HepG2 (cell line): ENCODE data around the gene LPAR4. TPM values are rescaled to one million over a fixed set of nuclear protein-coding genes. Genes with fewer than 3 reads are reported as not detected.

Experiments
- ATAC-seq: fragments of 200-7000 bp; cut with Tn5 transposase; 3 replicates; pipeline ENCODE4 v1.9.1; 2020; ENCODE audit warnings: mild to moderate bottlenecking, moderate library complexity
- BruUV-seq: library from RNA; stranded (reverse); fragments of 400-500 nt; replicated peaks from 2 replicates; lab custom pipeline; 2021; lab: Mats Ljungman, UMichigan
- CTCF ChIA-PET: fragments of 300-600 bp; formaldehyde crosslinking; extraction: SDS; loops from one replicate; lab custom pipeline; 2021; ENCODE audit warnings: low total read pairs, inconsistent platforms, low intra/inter-chr PET ratio; lab: Yijun Ruan, JAX
- POLR2A ChIA-PET: fragments of 350-600 bp; sonication (Branson Sonifier 250); formaldehyde crosslinking; loops from one replicate; lab custom pipeline; 2020; ENCODE audit warnings: antibody characterized with exemption, inconsistent platforms; lab: Yijun Ruan, JAX
- DNase-seq: peaks from one replicate; pipeline ENCODE4 v3.0.0-alpha.2; 2015; ENCODE audit warnings: low spot score
- FAIRE-seq: peaks from 3 replicates; lab custom pipeline; 2011; peaks lifted over from hg19 to GRCh38; lab: Jason Lieb, UNC
- H2AFZ ChIP-seq: one replicate; pipeline ENCODE4 v1.6.1; 2011; ENCODE audit warnings: low read length, inconsistent platforms
- H3K27ac ChIP-seq: fragments of 300-600 bp; 3 replicates; pipeline ENCODE4 v1.8.0; 2011; ENCODE audit warnings: mixed run types, mild to moderate bottlenecking, mixed read lengths, low read length, inconsistent platforms; ENCODE audit not compliant: insufficient read depth; ENCODE audit errors: extremely low read length
- H3K27me3 ChIP-seq, 2 experiments: fragments of 200-600 bp in 1 of 2; 2 replicates in 1 of 2; 3 replicates in 1 of 2; pipeline versions ENCODE4 v1.6.0 to v1.8.0; 2011; ENCODE audit warnings: low read length in 2 of 2, mild to moderate bottlenecking in 2 of 2, moderate library complexity in 2 of 2, inconsistent platforms in 1 of 2; ENCODE audit not compliant: insufficient read depth in 2 of 2, control insufficient read depth in 1 of 2
- H3K36me3 ChIP-seq, 2 experiments: fragments of 200-600 bp in 1 of 2; replicated peaks in 1 of 2; 2 replicates in 1 of 2; 3 replicates in 1 of 2; pipeline versions ENCODE4 v1.5.1 to v1.8.0; 2011; ENCODE audit warnings: low read length in 2 of 2, inconsistent platforms in 1 of 2; ENCODE audit not compliant: insufficient read depth in 2 of 2, control insufficient read depth in 1 of 2
- H3K4me1 ChIP-seq: 2 replicates; pipeline ENCODE4 v1.5.1; 2012; ENCODE audit warnings: low read length, inconsistent platforms; ENCODE audit not compliant: insufficient read depth
- H3K4me2 ChIP-seq: 2 replicates; pipeline ENCODE4 v1.6.0; 2011; ENCODE audit warnings: low read depth, low read length, inconsistent platforms
- H3K4me3 ChIP-seq, 3 experiments: fragments of 200-600 bp in 1 of 3; sonication (generic), shearing (Covaris generic) in 1 of 3; replicated peaks in 1 of 3; 2 replicates each; pipeline ENCODE4 v1.5.1; 2011 to 2016; ENCODE audit warnings: low read length in 3 of 3, inconsistent platforms in 2 of 3, low read depth in 2 of 3, mild to moderate bottlenecking in 2 of 3, control low read depth in 1 of 3, mixed read lengths in 1 of 3; ENCODE audit not compliant: insufficient read depth in 1 of 3
- H3K79me2 ChIP-seq: one replicate; pipeline ENCODE4 v1.6.1; 2011; ENCODE audit warnings: low read length, inconsistent platforms; ENCODE audit not compliant: insufficient read depth
- H3K9ac ChIP-seq: 2 replicates; pipeline ENCODE4 v1.6.0; 2011; ENCODE audit warnings: mild to moderate bottlenecking, low read depth, low read length, inconsistent platforms; ENCODE audit not compliant: insufficient read depth
- H3K9me3 ChIP-seq: 2 replicates; pipeline ENCODE4 v1.5.1; 2012; ENCODE audit warnings: mild to moderate bottlenecking, low read length
- H4K20me1 ChIP-seq: 2 replicates; pipeline ENCODE4 v1.6.0; 2011; ENCODE audit warnings: inconsistent platforms, mild to moderate bottlenecking, low read length, moderate library complexity; ENCODE audit not compliant: insufficient read depth
- AGO2 ChIP-seq: fragments of 200-400 bp; formaldehyde crosslinking; optimal IDR thresholded peaks from 2 replicates; pipeline ENCODE3; 2017; ENCODE audit warnings: mild to moderate bottlenecking, low read depth, low read length, moderate library complexity
- GTF2F1 ChIP-seq: fragments of 150-350 bp; IDR thresholded peaks from 2 replicates; pipeline ENCODE4 v1.6.1; 2014; ENCODE audit warnings: low read length
- NBN ChIP-seq: fragments of 450-650 bp; conservative IDR thresholded peaks from 2 replicates; pipeline ENCODE4 v1.6.1; 2017
- PHF5A ChIP-seq: IDR thresholded peaks from one replicate; pipeline ENCODE4 v1.6.1; 2018; ENCODE audit warnings: low read depth, missing genetic modification reagents; ENCODE audit not compliant: unreplicated experiment
- RARG ChIP-seq: sonication (generic); formaldehyde crosslinking; IDR thresholded peaks from 2 replicates; pipeline ENCODE4 v1.4.0; 2020; ENCODE audit warnings: low read depth, mild to moderate bottlenecking, missing genetic modification reagents
- SNAPC2 ChIP-seq: sonication (generic); formaldehyde crosslinking; IDR thresholded peaks from 2 replicates; pipeline ENCODE4 v1.8.1; 2022; ENCODE audit warnings: mild to moderate bottlenecking, missing genetic modification reagents
- ZBTB20 ChIP-seq: sonication (generic); formaldehyde crosslinking; IDR thresholded peaks from 2 replicates; pipeline ENCODE4 v1.8.1; 2023; ENCODE audit warnings: missing genetic modification reagents, low read depth, mild to moderate bottlenecking, borderline replicate concordance
- ZBTB38 ChIP-seq: sonication (generic); formaldehyde crosslinking; IDR thresholded peaks from 2 replicates; pipeline ENCODE4 v1.5.1; 2020; ENCODE audit warnings: mild to moderate bottlenecking, missing genetic modification reagents
- ZNF3 ChIP-seq: IDR thresholded peaks from 2 replicates; pipeline ENCODE4 v1.7.0; 2017; ENCODE audit warnings: inconsistent platforms
- ZNF614 ChIP-seq: IDR thresholded peaks from 2 replicates; pipeline ENCODE4 v1.6.1; 2018; ENCODE audit warnings: missing biosample characterization, missing genetic modification reagents, inconsistent platforms, borderline replicate concordance
- ZNF619 ChIP-seq: sonication (generic); formaldehyde crosslinking; IDR thresholded peaks from 2 replicates; pipeline ENCODE4 v1.4.0; 2020; ENCODE audit warnings: mild to moderate bottlenecking, missing genetic modification reagents
- ZNF660 ChIP-seq: sonication (generic); formaldehyde crosslinking; IDR thresholded peaks from 2 replicates; pipeline ENCODE4 v1.5.1; 2020; ENCODE audit warnings: mild to moderate bottlenecking, low read depth, missing genetic modification reagents, borderline replicate concordance
- ZNF761 ChIP-seq: sonication (generic); formaldehyde crosslinking; conservative IDR thresholded peaks from 2 replicates; pipeline ENCODE4 v1.4.0; 2020; ENCODE audit warnings: mild to moderate bottlenecking, missing genetic modification reagents
- ZNF816 ChIP-seq: sonication (generic); formaldehyde crosslinking; IDR thresholded peaks from 2 replicates; pipeline ENCODE4 v1.8.0; 2022; ENCODE audit warnings: missing genetic modification reagents, mild to moderate bottlenecking, borderline replicate concordance
- ZNF878 ChIP-seq: sonication (generic); formaldehyde crosslinking; IDR thresholded peaks from 2 replicates; pipeline ENCODE4 v1.8.1; 2023; ENCODE audit warnings: mild to moderate bottlenecking, missing genetic modification reagents, moderate library complexity
- WGBS: methylation state at CpG from one replicate; pipeline ENCODE4 v1.1.6; 2017; ENCODE audit warnings: low lambda C conversion rate; 5-methylcytosine and 5-hydroxymethylcytosine counted together
- in situ Hi-C: cut with HindIII; loops from 2 replicates; pipeline ENCODE4 v1.10.0; 2017; ENCODE audit warnings: low pct_unique_long_range_greater_than_20kb; ENCODE audit not compliant: extremely low pct_ligation_motif_present
- intact Hi-C: fragments of 100-400 bp; cut with micrococcal nuclease; formaldehyde crosslinking; loops from one replicate; pipeline ENCODE4 v1.10.0; 2022; ENCODE audit not compliant: unreplicated experiment
- polyA plus RNA-seq, 8 experiments: library from polyadenylated mRNA; depleted of rRNA in 3 of 8; stranded (reverse) in 7 of 8; unstranded in 1 of 8; fragments of >200 nt; fragmentation: Illumina TruSeq in 4 of 8; extraction: Trizol in 4 of 8; gene quantifications; 2 replicates each; pipeline versions ENCODE4 v1.2.1 to v1.2.3, GENCODE V29; 2011 to 2016; ENCODE audit warnings: low read depth in 4 of 8, missing spikeins in 1 of 8, mixed read lengths in 1 of 8; ENCODE audit not compliant: insufficient read depth in 1 of 8
- total RNA-seq, 5 experiments: library from RNA; depleted of rRNA; stranded (reverse); fragments of >200 nt; fragmentation: Illumina TruSeq; extraction: Trizol; gene quantifications; 2 replicates each; pipeline ENCODE4 v1.2.3, GENCODE V29; 2016; ENCODE audit warnings: low read depth in 1 of 5
- TF ChIP-seq, protein P1 (sequence below): sonication (generic); formaldehyde crosslinking; conservative IDR thresholded peaks from 2 replicates; pipeline ENCODE4 v1.4.0; 2020; ENCODE audit warnings: mild to moderate bottlenecking, missing genetic modification reagents, moderate library complexity
- TF ChIP-seq, protein P2 (sequence below): sonication (generic); formaldehyde crosslinking; IDR thresholded peaks from 2 replicates; pipeline ENCODE4 v1.4.0; 2020; ENCODE audit warnings: low read depth, mild to moderate bottlenecking, missing genetic modification reagents
- TF ChIP-seq, protein P3 (sequence below): sonication (generic); formaldehyde crosslinking; IDR thresholded peaks from 2 replicates; pipeline ENCODE4 v1.4.0; 2020; ENCODE audit warnings: missing genetic modification reagents

The LPAR4 gene
- total and polyA plus RNA-seq, 2 of the 13 experiments (the other 11 are each of a cell fraction or from before 2014, with no cell fraction given): not detected

DNA sequence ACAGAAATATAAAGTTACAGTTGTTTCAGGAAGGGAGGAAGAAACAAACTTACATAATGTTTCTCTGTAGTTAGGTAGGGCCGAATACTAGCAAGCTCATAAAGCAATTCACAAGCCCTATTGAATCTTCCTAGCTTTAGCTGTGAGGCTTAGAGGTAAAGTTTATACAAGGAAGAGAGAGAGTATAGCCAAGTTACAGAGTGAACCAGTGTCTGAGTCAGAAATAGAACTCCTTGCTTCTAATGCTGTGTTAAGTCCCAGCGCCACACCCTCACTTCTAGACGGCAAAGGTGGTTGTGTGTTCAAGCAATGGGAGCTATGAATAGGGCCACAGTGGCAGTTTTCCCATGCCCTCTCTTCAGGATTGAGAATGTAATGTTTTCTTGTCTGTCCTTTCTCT lies 6.1 kb downstream of the LPAR4 start (continued):
- TF ChIP-seq, protein P1, sequence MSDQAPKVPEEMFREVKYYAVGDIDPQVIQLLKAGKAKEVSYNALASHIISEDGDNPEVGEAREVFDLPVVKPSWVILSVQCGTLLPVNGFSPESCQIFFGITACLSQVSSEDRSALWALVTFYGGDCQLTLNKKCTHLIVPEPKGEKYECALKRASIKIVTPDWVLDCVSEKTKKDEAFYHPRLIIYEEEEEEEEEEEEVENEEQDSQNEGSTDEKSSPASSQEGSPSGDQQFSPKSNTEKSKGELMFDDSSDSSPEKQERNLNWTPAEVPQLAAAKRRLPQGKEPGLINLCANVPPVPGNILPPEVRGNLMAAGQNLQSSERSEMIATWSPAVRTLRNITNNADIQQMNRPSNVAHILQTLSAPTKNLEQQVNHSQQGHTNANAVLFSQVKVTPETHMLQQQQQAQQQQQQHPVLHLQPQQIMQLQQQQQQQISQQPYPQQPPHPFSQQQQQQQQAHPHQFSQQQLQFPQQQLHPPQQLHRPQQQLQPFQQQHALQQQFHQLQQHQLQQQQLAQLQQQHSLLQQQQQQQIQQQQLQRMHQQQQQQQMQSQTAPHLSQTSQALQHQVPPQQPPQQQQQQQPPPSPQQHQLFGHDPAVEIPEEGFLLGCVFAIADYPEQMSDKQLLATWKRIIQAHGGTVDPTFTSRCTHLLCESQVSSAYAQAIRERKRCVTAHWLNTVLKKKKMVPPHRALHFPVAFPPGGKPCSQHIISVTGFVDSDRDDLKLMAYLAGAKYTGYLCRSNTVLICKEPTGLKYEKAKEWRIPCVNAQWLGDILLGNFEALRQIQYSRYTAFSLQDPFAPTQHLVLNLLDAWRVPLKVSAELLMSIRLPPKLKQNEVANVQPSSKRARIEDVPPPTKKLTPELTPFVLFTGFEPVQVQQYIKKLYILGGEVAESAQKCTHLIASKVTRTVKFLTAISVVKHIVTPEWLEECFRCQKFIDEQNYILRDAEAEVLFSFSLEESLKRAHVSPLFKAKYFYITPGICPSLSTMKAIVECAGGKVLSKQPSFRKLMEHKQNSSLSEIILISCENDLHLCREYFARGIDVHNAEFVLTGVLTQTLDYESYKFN (CRISPR knock-in tag): no peak
- TF ChIP-seq RARG (CRISPR knock-in tag) (no peak), ZNF660 (no peak), SNAPC2 (CRISPR knock-in tag) (no peak)

DNA sequence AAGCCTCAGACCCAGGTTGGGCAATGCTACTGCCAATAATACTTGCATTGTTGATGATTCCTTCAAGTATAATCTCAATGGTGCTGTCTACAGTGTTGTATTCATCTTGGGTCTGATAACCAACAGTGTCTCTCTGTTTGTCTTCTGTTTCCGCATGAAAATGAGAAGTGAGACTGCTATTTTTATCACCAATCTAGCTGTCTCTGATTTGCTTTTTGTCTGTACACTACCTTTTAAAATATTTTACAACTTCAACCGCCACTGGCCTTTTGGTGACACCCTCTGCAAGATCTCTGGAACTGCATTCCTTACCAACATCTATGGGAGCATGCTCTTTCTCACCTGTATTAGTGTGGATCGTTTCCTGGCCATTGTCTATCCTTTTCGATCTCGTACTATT lies 7.4 kb downstream of the LPAR4 start:
- Histone ChIP-seq H3K27ac (no peak overlapping the region), H3K79me2 (no peaks in the 10 kb centered on the region), H3K4me1 (no peaks in the 10 kb centered on the region), H3K9ac (no peak overlapping the region), H3K9me3 (no peaks in the 10 kb centered on the region), H3K36me3 (no peaks in the 10 kb centered on the region), H3K4me3 (no peak overlapping the region), H4K20me1 (no peaks in the 10 kb centered on the region), H3K27me3 (no peaks in the 10 kb centered on the region), H2AFZ (no peak overlapping the region), H3K4me2 (no peak overlapping the region)
- ChIA-PET CTCF (no interaction called here), POLR2A (no interaction called here)
- FAIRE-seq (no peak), ATAC-seq (no peak), DNase-seq (no peak)
- in situ Hi-C loops: no loop called here
- no TSS peak for BruUV-seq
- intact Hi-C loops: no loop called here
- 35% methylated on average over 5 of the region's 5 CpGs for WGBS
- TF ChIP-seq ZBTB38 (CRISPR knock-in tag) (no peak), ZNF878 (CRISPR knock-in tag) (no peak), ZBTB20 (CRISPR knock-in tag) (no peak), AGO2 (no peak), ZNF3 (CRISPR knock-in tag) (no peak), PHF5A (CRISPR knock-in tag) (no peak), ZNF619 (CRISPR knock-in tag) (no peak), ZNF761 (no peak), GTF2F1 (no peak), NBN (no peak), ZNF614 (CRISPR knock-in tag) (no peak), ZNF816 (CRISPR knock-in tag) (no peak)
- TF ChIP-seq, protein P2, sequence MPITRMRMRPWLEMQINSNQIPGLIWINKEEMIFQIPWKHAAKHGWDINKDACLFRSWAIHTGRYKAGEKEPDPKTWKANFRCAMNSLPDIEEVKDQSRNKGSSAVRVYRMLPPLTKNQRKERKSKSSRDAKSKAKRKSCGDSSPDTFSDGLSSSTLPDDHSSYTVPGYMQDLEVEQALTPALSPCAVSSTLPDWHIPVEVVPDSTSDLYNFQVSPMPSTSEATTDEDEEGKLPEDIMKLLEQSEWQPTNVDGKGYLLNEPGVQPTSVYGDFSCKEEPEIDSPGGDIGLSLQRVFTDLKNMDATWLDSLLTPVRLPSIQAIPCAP (CRISPR knock-in tag): no peak
- TF ChIP-seq, protein P3, sequence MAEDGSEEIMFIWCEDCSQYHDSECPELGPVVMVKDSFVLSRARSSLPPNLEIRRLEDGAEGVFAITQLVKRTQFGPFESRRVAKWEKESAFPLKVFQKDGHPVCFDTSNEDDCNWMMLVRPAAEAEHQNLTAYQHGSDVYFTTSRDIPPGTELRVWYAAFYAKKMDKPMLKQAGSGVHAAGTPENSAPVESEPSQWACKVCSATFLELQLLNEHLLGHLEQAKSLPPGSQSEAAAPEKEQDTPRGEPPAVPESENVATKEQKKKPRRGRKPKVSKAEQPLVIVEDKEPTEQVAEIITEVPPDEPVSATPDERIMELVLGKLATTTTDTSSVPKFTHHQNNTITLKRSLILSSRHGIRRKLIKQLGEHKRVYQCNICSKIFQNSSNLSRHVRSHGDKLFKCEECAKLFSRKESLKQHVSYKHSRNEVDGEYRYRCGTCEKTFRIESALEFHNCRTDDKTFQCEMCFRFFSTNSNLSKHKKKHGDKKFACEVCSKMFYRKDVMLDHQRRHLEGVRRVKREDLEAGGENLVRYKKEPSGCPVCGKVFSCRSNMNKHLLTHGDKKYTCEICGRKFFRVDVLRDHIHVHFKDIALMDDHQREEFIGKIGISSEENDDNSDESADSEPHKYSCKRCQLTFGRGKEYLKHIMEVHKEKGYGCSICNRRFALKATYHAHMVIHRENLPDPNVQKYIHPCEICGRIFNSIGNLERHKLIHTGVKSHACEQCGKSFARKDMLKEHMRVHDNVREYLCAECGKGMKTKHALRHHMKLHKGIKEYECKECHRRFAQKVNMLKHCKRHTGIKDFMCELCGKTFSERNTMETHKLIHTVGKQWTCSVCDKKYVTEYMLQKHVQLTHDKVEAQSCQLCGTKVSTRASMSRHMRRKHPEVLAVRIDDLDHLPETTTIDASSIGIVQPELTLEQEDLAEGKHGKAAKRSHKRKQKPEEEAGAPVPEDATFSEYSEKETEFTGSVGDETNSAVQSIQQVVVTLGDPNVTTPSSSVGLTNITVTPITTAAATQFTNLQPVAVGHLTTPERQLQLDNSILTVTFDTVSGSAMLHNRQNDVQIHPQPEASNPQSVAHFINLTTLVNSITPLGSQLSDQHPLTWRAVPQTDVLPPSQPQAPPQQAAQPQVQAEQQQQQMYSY (CRISPR knock-in tag): no peak
